ENCODE data around the gene RARRES2.

RARRES2 gene

DNA sequence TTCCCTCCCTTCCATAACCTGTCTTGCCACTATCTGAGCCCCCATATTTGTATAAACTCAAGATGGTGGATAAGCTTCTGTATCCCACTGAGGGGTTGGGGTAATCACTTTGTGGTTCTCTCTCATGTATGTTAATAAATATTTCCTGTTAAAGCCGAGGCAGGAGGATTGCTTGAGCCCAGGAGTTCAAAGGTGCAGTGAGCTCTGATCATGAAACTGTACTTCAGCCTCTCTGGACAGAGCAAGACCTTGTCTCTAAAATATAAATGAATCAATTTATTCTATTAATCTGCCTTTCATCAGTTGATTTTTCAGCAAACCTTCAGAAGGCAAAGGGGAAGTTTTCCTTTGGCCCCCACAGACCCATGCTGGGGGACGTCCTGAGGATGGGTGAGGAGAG lies 1.8 kb upstream of the RARRES2 start:
- TF ChIP-seq CTCF (IDR thresholded peaks at IDR 0.05; ENCODE audit: low read depth, low read length, missing control alignments): no peak
- H3K4me3 ChIP-seq (ENCODE audit: low read depth, low read length): no peak overlapping the region
- no peak for DNase-seq (ENCODE audit: low read depth)

DNA sequence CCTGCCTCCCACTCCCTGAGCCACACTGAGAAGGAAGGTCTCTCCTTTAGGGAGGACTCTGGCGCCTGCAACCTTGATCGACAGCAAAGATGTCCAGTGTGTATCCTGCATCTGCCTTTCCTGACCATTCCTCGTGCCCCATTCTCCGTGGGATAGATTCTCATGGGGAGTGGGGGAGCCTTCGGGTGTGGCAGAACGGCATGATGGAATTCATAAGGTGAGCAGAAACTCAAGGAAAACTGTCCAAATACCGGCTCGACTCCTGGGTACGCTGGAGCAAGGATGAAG lies 636 bp upstream of the RARRES2 start:
- no peak overlapping the region for H3K4me3 ChIP-seq (ENCODE audit: low read depth, low read length)
- TF ChIP-seq CTCF (IDR thresholded peaks at IDR 0.05; ENCODE audit: low read depth, low read length, missing control alignments): no peak
- DNase-seq (ENCODE audit: low read depth): no peak

GRCh38 chr7:150340875-150341262 lies 560 bp downstream of the RARRES2 start:
- no peak overlapping the region for H3K4me3 ChIP-seq (ENCODE audit: low read depth, low read length)
- TF ChIP-seq CTCF (IDR thresholded peaks at IDR 0.05; ENCODE audit: low read depth, low read length, missing control alignments): no peak
- no peak for DNase-seq (ENCODE audit: low read depth)

DNA sequence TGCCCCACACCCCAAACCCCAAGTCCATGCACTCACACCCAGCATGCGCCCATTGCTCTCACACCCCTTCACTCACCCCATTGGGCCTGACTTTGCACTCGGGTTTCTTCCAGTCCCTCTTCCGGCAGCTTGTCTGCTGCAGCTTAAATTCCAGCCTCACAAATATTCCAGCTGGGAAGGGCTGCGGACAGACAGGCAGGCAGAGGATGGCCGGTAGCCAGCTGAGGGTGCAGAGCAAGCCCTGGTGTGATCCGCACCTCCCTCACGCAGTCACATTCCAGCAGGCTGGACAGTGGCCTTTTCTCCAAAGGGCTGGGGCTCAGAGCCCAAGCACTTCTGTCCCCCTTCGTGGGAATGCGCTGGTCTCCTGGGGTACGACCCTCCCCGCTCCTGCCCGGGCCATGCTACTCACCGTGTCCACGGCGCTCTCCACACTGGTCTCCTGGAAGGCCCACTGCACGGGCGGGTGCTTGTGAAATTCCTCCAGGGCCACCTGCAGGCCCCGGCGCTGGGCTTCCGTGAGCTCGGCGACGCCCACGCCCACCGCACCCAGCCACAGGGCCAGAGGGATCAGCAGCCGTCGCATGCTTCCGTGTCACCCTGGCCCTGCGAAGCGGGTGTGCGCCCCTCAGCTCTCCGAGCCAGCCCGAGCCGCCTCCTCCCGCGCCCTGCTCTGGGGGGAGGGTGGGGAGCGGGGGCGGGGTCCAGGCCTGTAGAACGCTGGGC lies 1.2 kb downstream of the RARRES2 start:
- H3K4me3 ChIP-seq (ENCODE audit: low read depth, low read length): no peak overlapping the region
- no peak for DNase-seq (ENCODE audit: low read depth)

GRCh38 chr7:150339409-150339809 lies 2.0 kb downstream of the RARRES2 start:
- DNase-seq (ENCODE audit: low read depth): no peak
- TF ChIP-seq CTCF (IDR thresholded peaks at IDR 0.05; ENCODE audit: low read depth, low read length, missing control alignments): no peak
- H3K4me3 ChIP-seq (ENCODE audit: low read depth, low read length): no peak overlapping the region

More for the DNA sequence above, 1.2 kb downstream of the RARRES2 start:
- no peak for TF ChIP-seq CTCF (IDR thresholded peaks at IDR 0.05; ENCODE audit: low read depth, low read length, missing control alignments)

DNA sequence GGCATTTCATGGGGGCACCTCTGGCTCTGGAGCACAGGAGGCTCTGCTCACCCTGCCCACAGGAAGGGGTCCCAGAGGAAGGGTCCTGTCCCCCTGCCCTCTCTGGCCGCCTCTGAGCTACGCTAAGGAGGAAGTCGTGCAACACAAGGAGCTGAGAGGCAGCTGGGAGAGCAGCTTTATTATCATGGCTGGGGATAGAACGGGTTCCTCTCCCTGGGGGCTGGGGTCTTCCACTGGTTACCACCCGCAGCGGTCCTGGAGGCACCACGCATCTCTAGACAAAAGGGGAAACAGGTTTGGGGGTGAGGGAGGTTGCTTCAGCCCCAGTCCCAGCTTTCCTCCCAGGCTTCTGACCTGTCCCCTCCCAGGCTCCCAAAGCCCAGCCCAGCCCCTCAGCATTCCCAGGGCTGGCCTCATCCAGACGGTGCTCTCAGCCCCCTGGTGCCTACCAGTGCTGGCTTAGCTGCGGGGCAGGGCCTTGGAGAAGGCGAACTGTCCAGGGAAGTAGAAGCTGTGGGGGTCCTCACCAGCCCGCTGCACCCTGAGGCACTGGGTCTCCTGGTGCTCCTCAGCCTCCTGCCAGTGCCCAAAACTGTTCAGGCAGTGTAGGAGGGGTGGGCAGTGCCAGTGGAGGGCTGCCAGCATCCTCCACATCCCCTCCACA lies 3.1 kb downstream of the RARRES2 start:
- no peak overlapping the region for H3K4me3 ChIP-seq (ENCODE audit: low read depth, low read length)
- no peak for DNase-seq (ENCODE audit: low read depth)
- TF ChIP-seq CTCF (IDR thresholded peaks at IDR 0.05; ENCODE audit: low read depth, low read length, missing control alignments): no peak

DNA sequence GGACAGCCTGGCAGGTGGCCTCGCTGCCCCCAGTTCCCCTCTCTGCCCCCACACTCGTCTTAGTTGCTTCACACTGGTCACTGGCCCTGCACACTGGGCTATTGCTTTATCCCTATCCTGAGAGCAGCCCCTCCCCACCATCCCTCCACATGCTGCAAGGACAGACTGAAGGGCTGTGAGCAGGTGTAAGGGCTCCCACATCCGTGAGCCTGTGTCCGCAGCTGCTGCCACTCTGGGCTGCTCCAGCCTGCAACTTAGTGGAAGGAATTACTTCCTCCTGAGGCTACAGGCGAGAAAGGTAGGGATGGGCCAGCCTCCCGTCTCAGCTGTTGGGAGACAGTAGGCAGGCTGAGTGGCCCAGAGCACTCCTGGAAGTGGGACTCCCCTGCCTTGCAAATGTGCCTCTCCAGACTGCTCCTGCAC lies 3.8 kb downstream of the RARRES2 start:
- DNase-seq (ENCODE audit: low read depth): no peak
- H3K4me3 ChIP-seq (ENCODE audit: low read depth, low read length): no peak overlapping the region
- no peak for TF ChIP-seq CTCF (IDR thresholded peaks at IDR 0.05; ENCODE audit: low read depth, low read length, missing control alignments)
